PC-3 (cell line): Measurements from ENCODE around the gene SNX32. TPM values are rescaled to one million over a fixed set of nuclear protein-coding genes. Genes with fewer than 3 reads are reported as not detected.
"Not testable (repeated sequence)": the region's sequence is repeated elsewhere in the genome, so short reads cannot be mapped to it uniquely, and the experiment has no call there.

Source experiments
- ATAC-seq: fragments of 200-7000 bp; cut with Tn5 transposase; 2 replicates; pipeline ENCODE4 v1.9.1; 2020; ENCODE audit warnings: mild to moderate bottlenecking, moderate library complexity
- BruUV-seq: library from RNA; stranded (reverse); fragments of 400-500 nt; replicated peaks from 2 replicates; lab custom pipeline; 2021; lab: Mats Ljungman, UMichigan
- CTCF ChIA-PET: fragments of 300-600 bp; sonication (Branson Sonifier 250); formaldehyde crosslinking; loops from one replicate; lab custom pipeline; 2022; ENCODE audit warnings: antibody characterized with exemption; lab: Charles Lee
- POLR2A ChIA-PET: fragments of 300-600 bp; sonication (Branson Sonifier 250); formaldehyde crosslinking; loops from one replicate; lab custom pipeline; 2022; ENCODE audit warnings: antibody characterized with exemption; ENCODE audit not compliant: unreplicated experiment; lab: Charles Lee
- DNase-seq: peaks from one replicate; pipeline ENCODE4 v3.0.0-alpha.2; 2015
- H2AFZ ChIP-seq: fragments of 300-600 bp; sonication (generic); 2 replicates; pipeline ENCODE4 v1.6.0; 2016; ENCODE audit warnings: antibody characterized with exemption, low read length
- H3F3A ChIP-seq: fragments of 300-600 bp; sonication (generic); one replicate; pipeline ENCODE4 v1.6.0; 2017; ENCODE audit warnings: antibody characterized with exemption, low read length, control low read depth, mild to moderate bottlenecking; ENCODE audit not compliant: unreplicated experiment
- H3K27ac ChIP-seq: fragments of 300-600 bp; sonication (generic); 2 replicates; pipeline ENCODE4 v1.5.1; 2016; ENCODE audit warnings: mild to moderate bottlenecking, low read length
- H3K27me3 ChIP-seq: fragments of 300-600 bp; sonication (generic); 2 replicates; pipeline ENCODE4 v1.6.1; 2016; ENCODE audit warnings: low read length, mixed read lengths
- H3K36me3 ChIP-seq: fragments of 300-600 bp; sonication (generic); 2 replicates; pipeline ENCODE4 v1.6.1; 2016; ENCODE audit warnings: low read depth, mixed run types, low read length, mixed read lengths
- H3K4me1 ChIP-seq: fragments of 300-600 bp; sonication (generic); 2 replicates; pipeline ENCODE4 v1.5.1; 2016; ENCODE audit warnings: low read length; ENCODE audit not compliant: insufficient read depth
- H3K4me2 ChIP-seq: fragments of 300-600 bp; sonication (generic); 2 replicates; pipeline ENCODE4 v1.6.0; 2016; ENCODE audit warnings: low read length
- H3K4me3 ChIP-seq: fragments of 300-600 bp; sonication (generic); 2 replicates; pipeline ENCODE4 v1.5.1; 2016; ENCODE audit warnings: mild to moderate bottlenecking, low read length, mixed read lengths
- H3K79me2 ChIP-seq: fragments of 300-600 bp; sonication (generic); 2 replicates; pipeline ENCODE4 v1.6.1; 2017; ENCODE audit warnings: low read length, mixed read lengths
- H3K9ac ChIP-seq: fragments of 300-600 bp; sonication (generic); 2 replicates; pipeline ENCODE4 v1.6.0; 2016; ENCODE audit warnings: mild to moderate bottlenecking, low read length
- H3K9me2 ChIP-seq: fragments of 300-600 bp; sonication (generic); replicated peaks from 2 replicates; pipeline ENCODE4 v1.6.1; 2016; ENCODE audit warnings: mixed run types, low read length, mixed read lengths
- H3K9me3 ChIP-seq: fragments of 300-600 bp; sonication (generic); 2 replicates; pipeline ENCODE4 v1.6.1; 2016; ENCODE audit warnings: low read length, mixed read lengths
- H4K20me1 ChIP-seq: fragments of 300-600 bp; sonication (generic); 2 replicates; pipeline ENCODE4 v1.6.1; 2016; ENCODE audit warnings: low read length, mixed read lengths
- EZH2 ChIP-seq: fragments of 300-600 bp; sonication (generic); IDR thresholded peaks from one replicate; pipeline ENCODE4 v1.6.1; 2017; ENCODE audit warnings: antibody characterized with exemption, mild to moderate bottlenecking, low read length; ENCODE audit not compliant: unreplicated experiment
- EZH2phosphoT487 ChIP-seq: fragments of 300-600 bp; sonication (generic); IDR thresholded peaks from 2 replicates; pipeline ENCODE4 v1.6.1; 2018; ENCODE audit warnings: mild to moderate bottlenecking, antibody characterized with exemption, low read length, borderline replicate concordance
- intact Hi-C: fragments of 100-400 bp; cut with micrococcal nuclease; formaldehyde crosslinking; loops from 2 replicates; pipeline ENCODE4 v1.9.0; 2023
- total RNA-seq: library from RNA; depleted of rRNA; stranded (reverse); fragments of >200 nt; gene quantifications from 2 replicates; pipeline ENCODE4 v1.2.3, GENCODE V29; 2014
- TF ChIP-seq, protein P1 (sequence below): fragments of 300-600 bp; sonication (generic); conservative IDR thresholded peaks from 2 replicates; pipeline ENCODE4 v1.5.1; 2017; ENCODE audit warnings: antibody characterized with exemption, low read depth, mild to moderate bottlenecking, low read length

The SNX32 gene
- total RNA-seq, 1 experiment from 2014 or later: not detected

GRCh38 chr11:65891219-65892136, 57.7 kb downstream of the SNX32 start:
- TSS peak; percentile 39 for BruUV-seq
- Histone ChIP-seq H3K4me3 (peak overlapping the region; percentile 72), H3K36me3 (peaks cover 34% of the 10 kb centered on the region), H3K79me2 (peaks cover 49% of the 10 kb centered on the region), H2AFZ (no peak overlapping the region), H3K4me1 (peaks cover 52% of the 10 kb centered on the region), H3K9me3 (no peaks in the 10 kb centered on the region), H3K4me2 (peak overlapping the region; percentile 96), H3F3A (peaks cover 45% of the 10 kb centered on the region), H3K9ac (peak overlapping the region; percentile 48), H4K20me1 (peaks cover 33% of the 10 kb centered on the region), H3K27ac (peak overlapping the region; percentile 58), H3K9me2 (no peaks in the 10 kb centered on the region), H3K27me3 (no peaks in the 10 kb centered on the region)
- intact Hi-C loops: loop anchor here (2.0 kb wide), 1 partner anchor 19 kb away; no protein-coding TSS in a partner anchor
- CTCF ChIA-PET: interaction anchor here (0.6 to 1.1 kb wide), 3 partner anchors 9 to 32 kb away, joined by 3 to 5 read pairs (median 3); partner anchors contain the start of gene FOSL1
- POLR2A ChIA-PET: interaction anchor here (0.6 to 4.5 kb wide), 14 partner anchors 9 to 527 kb away, joined by 3 to 35 read pairs (median 5); partner anchors contain the start of genes C11orf68, FOSL1, MUS81 and NEAT1
- ATAC-seq (peak; percentile 13), DNase-seq (peak; percentile 95)
- TF ChIP-seq EZH2: no peak
- TF ChIP-seq, protein P1, sequence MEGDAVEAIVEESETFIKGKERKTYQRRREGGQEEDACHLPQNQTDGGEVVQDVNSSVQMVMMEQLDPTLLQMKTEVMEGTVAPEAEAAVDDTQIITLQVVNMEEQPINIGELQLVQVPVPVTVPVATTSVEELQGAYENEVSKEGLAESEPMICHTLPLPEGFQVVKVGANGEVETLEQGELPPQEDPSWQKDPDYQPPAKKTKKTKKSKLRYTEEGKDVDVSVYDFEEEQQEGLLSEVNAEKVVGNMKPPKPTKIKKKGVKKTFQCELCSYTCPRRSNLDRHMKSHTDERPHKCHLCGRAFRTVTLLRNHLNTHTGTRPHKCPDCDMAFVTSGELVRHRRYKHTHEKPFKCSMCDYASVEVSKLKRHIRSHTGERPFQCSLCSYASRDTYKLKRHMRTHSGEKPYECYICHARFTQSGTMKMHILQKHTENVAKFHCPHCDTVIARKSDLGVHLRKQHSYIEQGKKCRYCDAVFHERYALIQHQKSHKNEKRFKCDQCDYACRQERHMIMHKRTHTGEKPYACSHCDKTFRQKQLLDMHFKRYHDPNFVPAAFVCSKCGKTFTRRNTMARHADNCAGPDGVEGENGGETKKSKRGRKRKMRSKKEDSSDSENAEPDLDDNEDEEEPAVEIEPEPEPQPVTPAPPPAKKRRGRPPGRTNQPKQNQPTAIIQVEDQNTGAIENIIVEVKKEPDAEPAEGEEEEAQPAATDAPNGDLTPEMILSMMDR: peak; percentile 68

GRCh38 chr11:65892137-65892540, 58.4 kb downstream of the SNX32 start:
- H2AFZ ChIP-seq, H3K27me3 ChIP-seq, DNase-seq, BruUV-seq, intact Hi-C loops, H3K9me3 ChIP-seq, CTCF ChIA-PET, H3K9me2 ChIP-seq: not testable (repeated sequence)
- peaks cover 49% of the 10 kb centered on the region for H3K79me2 ChIP-seq
- peaks cover 52% of the 10 kb centered on the region for H3K4me1 ChIP-seq
- H3K27ac ChIP-seq: peak overlapping the region; percentile 58
- ATAC-seq: peak; percentile 0; the same call in 1 of the 2 replicates
- H3F3A ChIP-seq: peaks cover 52% of the 10 kb centered on the region
- peaks cover 37% of the 10 kb centered on the region for H3K36me3 ChIP-seq
- POLR2A ChIA-PET: interaction anchor here (1.0 to 4.5 kb wide), 4 partner anchors 8 to 24 kb away, joined by 3 to 35 read pairs (median 22); partner anchors contain the start of gene FOSL1
- peak overlapping the region; percentile 72 for H3K4me3 ChIP-seq
- H4K20me1 ChIP-seq: peaks cover 40% of the 10 kb centered on the region
- peak overlapping the region; percentile 48; the same call in 1 of the 2 replicates for H3K9ac ChIP-seq
- H3K4me2 ChIP-seq: peak overlapping the region; percentile 96

DNA sequence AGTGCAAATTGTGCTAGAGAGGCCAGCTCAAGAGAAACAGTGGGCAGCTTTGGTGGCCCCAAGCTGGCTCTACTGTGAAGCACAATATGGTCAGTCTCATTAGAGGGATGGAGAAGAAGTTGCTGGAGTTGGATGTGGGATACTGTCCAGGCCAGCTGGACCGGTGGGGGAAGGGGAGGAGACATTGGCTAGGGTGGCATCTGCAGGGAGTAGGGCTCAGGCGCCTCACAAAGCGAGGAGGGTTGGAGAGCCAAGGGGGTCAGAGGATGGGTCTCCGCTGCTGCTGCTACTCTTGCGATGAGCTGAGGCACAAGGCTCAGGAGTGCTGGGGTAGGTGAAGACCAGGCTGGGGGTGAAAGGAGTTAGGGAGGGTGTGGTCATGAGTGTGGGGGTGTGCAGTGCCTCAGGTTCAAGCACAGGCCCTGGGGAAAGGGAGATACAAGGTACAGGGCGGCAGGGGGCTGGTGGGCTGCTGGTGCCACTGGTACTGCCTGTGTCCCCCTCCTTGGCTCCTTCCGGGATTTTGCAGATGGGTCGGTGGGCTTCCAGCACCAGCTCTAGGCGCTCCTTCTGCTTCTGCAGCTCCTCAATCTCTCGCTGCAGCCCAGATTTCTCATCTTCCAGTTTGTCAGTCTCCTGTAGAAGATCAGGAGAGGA, 59.0 kb downstream of the SNX32 start:
- peak overlapping the region; percentile 58; the same call in 1 of the 2 replicates for H3K27ac ChIP-seq
- H3K9me3 ChIP-seq: no peaks in the 10 kb centered on the region
- H3K9ac ChIP-seq: no peak overlapping the region
- intact Hi-C loops: no loop called here
- ChIA-PET CTCF (no interaction called here), POLR2A (interaction anchor here (0.7 to 4.5 kb wide), 4 partner anchors 10 to 255 kb away, joined by 3 to 35 read pairs (median 19); partner anchors contain the start of gene SIPA1)
- H3K79me2 ChIP-seq: peaks cover 49% of the 10 kb centered on the region
- no peaks in the 10 kb centered on the region for H3K27me3 ChIP-seq
- no peaks in the 10 kb centered on the region for H3K9me2 ChIP-seq
- H3K36me3 ChIP-seq: peaks cover 44% of the 10 kb centered on the region
- peak overlapping the region; percentile 72 for H3K4me3 ChIP-seq
- H3K4me1 ChIP-seq: peaks cover 47% of the 10 kb centered on the region
- ATAC-seq (no peak), DNase-seq (peak; percentile 47)
- H3K4me2 ChIP-seq: peak overlapping the region; percentile 96
- TF ChIP-seq EZH2phosphoT487: no peak
- TF ChIP-seq, protein P1: no peak
- no peak for TF ChIP-seq EZH2
- peaks cover 58% of the 10 kb centered on the region for H3F3A ChIP-seq
- BruUV-seq: no TSS peak
- H2AFZ ChIP-seq: no peak overlapping the region
- peaks cover 46% of the 10 kb centered on the region for H4K20me1 ChIP-seq
